Measurements from ENCODE around the gene CRIP3.

DNA sequence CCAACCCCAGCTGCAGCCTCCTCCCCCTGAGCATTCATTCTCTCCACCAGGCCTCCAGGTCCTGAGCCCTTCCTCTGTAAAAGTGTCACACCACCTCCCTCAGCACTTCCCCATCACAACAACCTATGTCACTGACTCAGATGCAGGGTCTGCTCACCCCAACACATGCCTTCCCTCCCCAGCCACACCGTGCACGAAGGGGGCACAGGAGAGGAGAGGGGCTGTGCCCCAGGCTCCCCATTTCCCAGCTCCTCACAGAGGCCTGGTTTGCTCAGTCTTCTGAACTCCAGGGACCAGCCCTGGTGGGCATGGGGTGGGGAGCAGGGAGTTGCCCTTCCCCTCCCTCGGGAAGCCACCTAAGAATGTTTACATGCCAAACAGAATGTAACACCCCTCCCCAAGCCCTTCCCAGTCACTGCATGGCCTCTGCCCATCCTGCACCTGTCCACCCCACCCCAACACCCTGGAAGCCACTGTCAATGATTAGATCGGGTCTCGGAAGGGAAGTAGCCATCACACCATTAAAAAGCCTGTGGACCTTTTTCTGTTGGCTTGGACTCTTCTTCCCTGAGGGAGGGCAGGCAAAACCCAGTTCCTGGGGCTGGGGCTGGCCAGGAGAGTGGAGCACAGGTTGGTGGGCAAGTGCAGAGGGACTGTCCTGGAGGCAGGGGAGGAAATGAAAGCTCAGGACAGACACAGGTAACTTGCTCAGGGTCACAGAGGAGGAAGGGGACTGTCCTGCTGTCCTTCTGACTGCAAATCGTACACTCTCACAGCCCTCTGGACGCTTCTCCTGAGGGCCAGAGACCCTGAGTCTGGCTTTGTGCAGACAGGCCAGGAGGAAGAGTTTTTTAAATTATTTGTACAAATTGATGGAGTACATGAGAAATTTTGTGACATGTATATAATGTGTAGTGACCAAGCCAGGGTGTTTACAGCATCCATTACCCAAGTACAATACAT is 20.6 kb downstream of the CRIP3 start:
- no peak for TF ChIP-seq CTCF (IDR thresholded peaks at IDR 0.05)
- TF ChIP-seq EP300 (IDR thresholded peaks at IDR 0.05): no peak
- no peak for TF ChIP-seq POLR2AphosphoS5 (IDR thresholded peaks at IDR 0.05)

All from stomach (tissue), 4 donors.